ENCODE data around the gene TMEM108.

DNA sequence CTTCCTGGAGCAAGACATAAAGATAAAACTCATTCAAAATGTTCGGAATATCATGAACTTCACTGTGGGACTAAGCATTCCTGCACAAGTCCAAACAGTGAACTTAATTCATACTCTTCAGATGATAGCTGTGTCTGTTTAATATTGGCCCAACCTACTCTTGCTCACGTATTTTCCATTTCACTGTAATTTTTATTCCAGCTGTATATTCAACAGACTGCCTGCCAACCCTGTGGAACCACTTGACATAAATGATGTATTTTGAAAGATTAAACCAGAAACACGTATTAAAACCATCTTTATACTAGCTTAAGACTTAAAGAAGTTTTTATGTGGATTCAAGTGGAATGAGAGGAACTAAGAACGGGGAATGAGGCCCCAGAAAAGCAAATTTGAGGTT lies 172.5 kb downstream of the TMEM108 start:
- TF ChIP-seq CTCF (IDR thresholded peaks at IDR 0.05): no peak
- no peak for TF ChIP-seq POLR2A (IDR thresholded peaks at IDR 0.05)
